ENCODE results near the gene FXYD4. TPM values are rescaled to one million over a fixed set of nuclear protein-coding genes. Genes with fewer than 3 reads are reported as not detected.

Gene FXYD4
- total RNA-seq, 1 donor from 2014 or later = not detected

GRCh38 chr10:43424416-43424815, 53.0 kb downstream of the FXYD4 start:
- no peak for DNase-seq (ENCODE audit: low spot score)
- Mint-ChIP-seq H3K9me3 (ENCODE audit: low read depth) (no peaks in the 10 kb centered on the region), H3K27ac (ENCODE audit: unreplicated experiment) (no peak overlapping the region), H3K4me1 (ENCODE audit: low read depth) (peaks cover 16% of the 10 kb centered on the region), H3K4me3 (ENCODE audit: unreplicated experiment) (no peak overlapping the region), H3K27me3 (ENCODE audit: low read depth) (no peaks in the 10 kb centered on the region), H3K36me3 (ENCODE audit: low read depth) (no peaks in the 10 kb centered on the region)
- no peak for TF ChIP-seq CTCF (IDR thresholded peaks at IDR 0.05)

Other genes with a start within 250 kb of the FXYD4 start
- 29.8 to 38.7 TPM (median 38.2 TPM) in 3 replicates for gene CSGALNACT2, start 233.2 kb upstream of the FXYD4 start, total RNA-seq
- 0.05 to 0.18 TPM in 2 of 3 replicates, not detected in the other for gene RASGEF1A, start 104.6 kb upstream of the FXYD4 start, total RNA-seq
- gene HNRNPF, start 37.5 kb downstream of the FXYD4 start, total RNA-seq = 122 to 126 TPM (median 123 TPM) in 3 replicates
- 2.1 to 2.7 TPM (median 2.6 TPM) in 3 replicates for gene ZNF487, start 65.5 kb downstream of the FXYD4 start, total RNA-seq
- gene ZNF239, start 203.0 kb downstream of the FXYD4 start, total RNA-seq = 4.2 to 5.6 TPM (median 4.6 TPM) in 3 replicates
- 1.8 to 2.5 TPM (median 1.9 TPM) in 3 replicates for gene ZNF485, start 234.8 kb downstream of the FXYD4 start, total RNA-seq